Kasumi-1 (cell line): ENCODE results near the gene ZNF398.
A peak's percentile ranks its signal among the peaks of the same experiment; 100 is the strongest.

ENCODE experiments used
- DNase-seq, 2 experiments: peaks; one replicate each; lab custom pipeline; 2025; lab: John Stamatoyannopoulos, UW

ZNF398 gene

GRCh38 chr7:149196151-149196704 lies 49.0 kb downstream of the ZNF398 start:
- no peak for DNase-seq

GRCh38 chr7:149196705-149197171 lies 49.5 kb downstream of the ZNF398 start:
- DNase-seq = peak in 1 of 2 experiments; percentile 19

- DNase-seq = no peak
Measured at GRCh38 chr7:149197675-149198074, 50.4 kb downstream of the ZNF398 start.

- DNase-seq = no peak
Measured at GRCh38 chr7:149198161-149198816, 51.0 kb downstream of the ZNF398 start.

- DNase-seq = no peak
Measured at GRCh38 chr7:149199234-149199995, 52.2 kb downstream of the ZNF398 start.

- no peak for DNase-seq
Measured at GRCh38 chr7:149202831-149203231, 55.6 kb downstream of the ZNF398 start.

GRCh38 chr7:149205690-149206381 lies 58.6 kb downstream of the ZNF398 start:
- no peak for DNase-seq

GRCh38 chr7:149207324-149208035 lies 60.2 kb downstream of the ZNF398 start:
- DNase-seq = no peak

GRCh38 chr7:149209518-149210269 lies 62.4 kb downstream of the ZNF398 start:
- DNase-seq = peak; percentile 91 to 94

- no peak for DNase-seq
Measured at GRCh38 chr7:149210551-149210950, 63.3 kb downstream of the ZNF398 start.

GRCh38 chr7:149214020-149214720 lies 66.9 kb downstream of the ZNF398 start:
- DNase-seq = no peak

GRCh38 chr7:149216402-149216801 lies 69.1 kb downstream of the ZNF398 start:
- no peak for DNase-seq

GRCh38 chr7:149217570-149217969 lies 70.3 kb downstream of the ZNF398 start:
- DNase-seq = no peak

GRCh38 chr7:149218469-149219420 lies 71.5 kb downstream of the ZNF398 start:
- no peak for DNase-seq

GRCh38 chr7:149220534-149220933 lies 73.3 kb downstream of the ZNF398 start:
- no peak for DNase-seq

- no peak for DNase-seq
Measured at GRCh38 chr7:149223176-149223575, 75.9 kb downstream of the ZNF398 start.

- no peak for DNase-seq
Measured at GRCh38 chr7:149223761-149224160, 76.5 kb downstream of the ZNF398 start.

GRCh38 chr7:149224352-149224751 lies 77.1 kb downstream of the ZNF398 start:
- DNase-seq = no peak

- no peak for DNase-seq
Measured at GRCh38 chr7:149225106-149225505, 77.9 kb downstream of the ZNF398 start.
